Breast epithelium (tissue), 3 donors: ENCODE measurements around the gene CTR9.

Source experiments
- POLR2AphosphoS5 ChIP-seq, 3 donors: sonication (generic); formaldehyde crosslinking; IDR thresholded peaks; one replicate each; pipeline ENCODE4 v1.6.1; 2017; ENCODE audit warnings: antibody characterized with exemption in 3 of 3
- TF ChIP-seq, protein P1 (sequence below), 3 donors: fragments of 450-650 bp; IDR thresholded peaks; one replicate each; pipeline ENCODE4 v1.5.1; 2016 to 2017; ENCODE audit warnings: antibody characterized with exemption in 3 of 3, mild to moderate bottlenecking in 3 of 3, moderate library complexity in 3 of 3

DNA sequence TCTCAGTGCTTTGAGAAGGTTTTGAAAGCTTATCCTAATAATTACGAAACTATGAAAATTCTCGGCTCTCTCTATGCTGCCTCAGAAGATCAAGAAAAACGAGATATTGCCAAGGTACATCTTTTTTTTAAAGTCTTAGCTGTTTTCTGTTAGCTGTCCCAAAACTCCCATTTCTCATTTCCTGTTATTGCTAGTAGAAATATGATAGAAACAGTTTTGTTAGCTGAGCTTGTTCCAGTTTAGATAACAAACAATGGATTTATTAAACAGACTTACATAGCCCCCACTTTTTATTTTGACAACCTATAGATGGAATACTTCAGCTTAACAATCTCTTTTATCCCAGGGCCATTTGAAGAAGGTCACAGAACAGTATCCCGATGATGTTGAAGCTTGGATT lies 12.7 kb downstream of the CTR9 start:
- TF ChIP-seq, protein P1, sequence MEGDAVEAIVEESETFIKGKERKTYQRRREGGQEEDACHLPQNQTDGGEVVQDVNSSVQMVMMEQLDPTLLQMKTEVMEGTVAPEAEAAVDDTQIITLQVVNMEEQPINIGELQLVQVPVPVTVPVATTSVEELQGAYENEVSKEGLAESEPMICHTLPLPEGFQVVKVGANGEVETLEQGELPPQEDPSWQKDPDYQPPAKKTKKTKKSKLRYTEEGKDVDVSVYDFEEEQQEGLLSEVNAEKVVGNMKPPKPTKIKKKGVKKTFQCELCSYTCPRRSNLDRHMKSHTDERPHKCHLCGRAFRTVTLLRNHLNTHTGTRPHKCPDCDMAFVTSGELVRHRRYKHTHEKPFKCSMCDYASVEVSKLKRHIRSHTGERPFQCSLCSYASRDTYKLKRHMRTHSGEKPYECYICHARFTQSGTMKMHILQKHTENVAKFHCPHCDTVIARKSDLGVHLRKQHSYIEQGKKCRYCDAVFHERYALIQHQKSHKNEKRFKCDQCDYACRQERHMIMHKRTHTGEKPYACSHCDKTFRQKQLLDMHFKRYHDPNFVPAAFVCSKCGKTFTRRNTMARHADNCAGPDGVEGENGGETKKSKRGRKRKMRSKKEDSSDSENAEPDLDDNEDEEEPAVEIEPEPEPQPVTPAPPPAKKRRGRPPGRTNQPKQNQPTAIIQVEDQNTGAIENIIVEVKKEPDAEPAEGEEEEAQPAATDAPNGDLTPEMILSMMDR (IDR thresholded peaks at IDR 0.05): no peak
- no peak for TF ChIP-seq POLR2AphosphoS5 (IDR thresholded peaks at IDR 0.05)
